ENCODE data around the gene THG1L. TPM values are rescaled to one million over a fixed set of nuclear protein-coding genes. Genes with fewer than 3 reads are reported as not detected.

THG1L gene
- total RNA-seq, 4 donors from 2014 or later, result 2.2 to 16.8 (median 7.0) TPM

GRCh38 chr5:157758706-157759105 lies 27.5 kb downstream of the THG1L start:
- in situ Hi-C loops (cut with MboI; ENCODE audit: low pct_ligation_motif_present in 1 of 4, low pct_unique_long_range_greater_than_20kb in 1 of 4, low sequenced_read_pairs in 3 of 4) (loop anchor here in 2 of 4 donors (25.0 kb wide), 1 partner anchor 1379 kb away; no protein-coding TSS in a partner anchor), intact Hi-C loops (cut with DNase I; ENCODE audit: low total_unique reads) (no loop called here)
- Histone ChIP-seq H3K4me1 (peaks cover 0 to 6% (median 2%) of the 10 kb centered on the region in 4 donors), H3K27me3 (no peaks in the 10 kb centered on the region), H3K27ac (no peak overlapping the region), H3K4me3 (no peak overlapping the region), H3K9me3 (no peaks in the 10 kb centered on the region), H3K36me3 (peaks cover 0 to 14% (median 0%) of the 10 kb centered on the region in 4 donors)
- 85% methylated on average over 1 of the region's 1 CpG; no CpG with 5 or more reads in 1 of the 2 donors for WGBS, 2 donors (ENCODE audit: low coverage in 1 of 2)
- no peak for TF ChIP-seq CTCF (IDR thresholded peaks at IDR 0.05)
- no peak for TF ChIP-seq POLR2AphosphoS5 (IDR thresholded peaks at IDR 0.05)
- TF ChIP-seq POLR2A (IDR thresholded peaks at IDR 0.05), result no peak
- TF ChIP-seq EP300 (IDR thresholded peaks at IDR 0.05; ENCODE audit: low read depth), result no peak
- DNase-seq, result no peak

- H3K4me1 ChIP-seq, result peaks cover 0 to 6% (median 2%) of the 10 kb centered on the region in 4 donors
- in situ Hi-C loops (cut with MboI; ENCODE audit: low pct_ligation_motif_present in 1 of 4, low pct_unique_long_range_greater_than_20kb in 1 of 4, low sequenced_read_pairs in 3 of 4) (loop anchor here in 2 of 4 donors (25.0 kb wide), 1 partner anchor 1375 kb away; no protein-coding TSS in a partner anchor), intact Hi-C loops (cut with DNase I; ENCODE audit: low total_unique reads) (no loop called here)
- no peaks in the 10 kb centered on the region for H3K9me3 ChIP-seq
- H3K36me3 ChIP-seq, result no peaks in the 10 kb centered on the region
- H3K27ac ChIP-seq, result no peak overlapping the region
- no peaks in the 10 kb centered on the region for H3K27me3 ChIP-seq
- 8 to 37% methylated on average over 2 to 10 of the region's 10 CpGs for WGBS, 2 donors (ENCODE audit: low coverage in 1 of 2)
- peak; percentile 69 to 82 (median 77) for TF ChIP-seq CTCF (IDR thresholded peaks at IDR 0.05)
- TF ChIP-seq POLR2A (IDR thresholded peaks at IDR 0.05), result no peak
- no peak for TF ChIP-seq EP300 (IDR thresholded peaks at IDR 0.05; ENCODE audit: low read depth)
- TF ChIP-seq POLR2AphosphoS5 (IDR thresholded peaks at IDR 0.05), result no peak
- H3K4me3 ChIP-seq, result no peak overlapping the region
- peak; percentile 8 for DNase-seq
Observed at GRCh38 chr5:157761690-157762621, 30.7 kb downstream of the THG1L start.

GRCh38 chr5:157764531-157764930 lies 33.3 kb downstream of the THG1L start:
- in situ Hi-C loops (cut with MboI; ENCODE audit: low pct_ligation_motif_present in 1 of 4, low pct_unique_long_range_greater_than_20kb in 1 of 4, low sequenced_read_pairs in 3 of 4), result loop anchor here in 2 of 4 donors (25.0 kb wide), 1 partner anchor 1373 kb away; no protein-coding TSS in a partner anchor
- H3K4me3 ChIP-seq, result no peak overlapping the region
- H3K9me3 ChIP-seq, result no peaks in the 10 kb centered on the region
- TF ChIP-seq POLR2AphosphoS5 (IDR thresholded peaks at IDR 0.05), result no peak
- no peak for TF ChIP-seq EP300 (IDR thresholded peaks at IDR 0.05; ENCODE audit: low read depth)
- no peak for TF ChIP-seq CTCF (IDR thresholded peaks at IDR 0.05)
- no peak for TF ChIP-seq POLR2A (IDR thresholded peaks at IDR 0.05)
- H3K27ac ChIP-seq, result no peak overlapping the region
- DNase-seq, result no peak
- H3K27me3 ChIP-seq, result no peaks in the 10 kb centered on the region
- WGBS, 2 donors (ENCODE audit: low coverage in 1 of 2), result 84 to 90% methylated on average over 2 to 6 of the region's 6 CpGs
- H3K4me1 ChIP-seq, result peaks cover 0 to 6% (median 2%) of the 10 kb centered on the region in 4 donors
- intact Hi-C loops (cut with DNase I; ENCODE audit: low total_unique reads), result no loop called here
- H3K36me3 ChIP-seq, result no peaks in the 10 kb centered on the region

- Histone ChIP-seq H3K4me3 (no peak overlapping the region), H3K4me1 (peaks cover 0 to 6% (median 2%) of the 10 kb centered on the region in 4 donors), H3K9me3 (no peaks in the 10 kb centered on the region), H3K36me3 (no peaks in the 10 kb centered on the region), H3K27me3 (no peaks in the 10 kb centered on the region), H3K27ac (no peak overlapping the region)
- in situ Hi-C loops (cut with MboI; ENCODE audit: low pct_ligation_motif_present in 1 of 4, low pct_unique_long_range_greater_than_20kb in 1 of 4, low sequenced_read_pairs in 3 of 4), result loop anchor here in 2 of 4 donors (25.0 kb wide), 1 partner anchor 1371 kb away; no protein-coding TSS in a partner anchor
- 90 to 93% methylated on average over 7 of the region's 7 CpGs for WGBS, 2 donors (ENCODE audit: low coverage in 1 of 2)
- DNase-seq, result no peak
- intact Hi-C loops (cut with DNase I; ENCODE audit: low total_unique reads), result no loop called here
- TF ChIP-seq POLR2AphosphoS5 (IDR thresholded peaks at IDR 0.05) (no peak), EP300 (IDR thresholded peaks at IDR 0.05; ENCODE audit: low read depth) (no peak), POLR2A (IDR thresholded peaks at IDR 0.05) (no peak), CTCF (IDR thresholded peaks at IDR 0.05) (no peak)
Observed at GRCh38 chr5:157766442-157766841, 35.2 kb downstream of the THG1L start.

Data from transverse colon (tissue), 4 donors.